Tibial nerve (tissue), 3 donors: ENCODE measurements around the gene FAHD1.

Source experiments
- CTCF ChIP-seq, 5 experiments: fragments of 200-600 bp in 3 of 5; fragments of 450-650 bp in 2 of 5; sonication (generic) in 3 of 5; IDR thresholded peaks; one replicate each; pipeline ENCODE4 v1.5.1; 2016 to 2019; ENCODE audit warnings: antibody characterized with exemption in 5 of 5, mild to moderate bottlenecking in 3 of 5, moderate library complexity in 2 of 5
- POLR2A ChIP-seq, 2 donors: fragments of 450-650 bp; IDR thresholded peaks; one replicate each; pipeline ENCODE4 v1.6.1; 2017; ENCODE audit warnings: antibody characterized with exemption in 2 of 2, mild to moderate bottlenecking in 2 of 2, moderate library complexity in 2 of 2

DNA sequence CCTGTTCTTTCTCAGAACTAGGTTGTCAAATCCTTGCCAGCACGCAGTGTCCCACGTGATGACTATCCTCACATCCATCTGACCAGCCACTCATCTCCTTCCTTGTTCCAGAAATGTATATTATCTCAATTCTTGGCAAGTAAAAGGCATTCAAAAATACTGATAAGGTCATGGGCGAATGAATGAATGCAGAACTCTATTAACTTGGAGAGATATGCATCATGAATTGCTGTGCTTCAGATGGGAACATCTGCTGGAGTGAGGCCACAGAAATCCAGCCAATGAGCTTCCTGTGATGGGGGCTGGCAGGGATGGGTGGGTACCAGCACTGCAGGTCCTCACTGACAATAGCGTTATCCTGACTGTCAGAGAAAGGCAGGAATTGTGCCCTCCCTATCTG is 19.0 kb downstream of the FAHD1 start:
- TF ChIP-seq CTCF (IDR thresholded peaks at IDR 0.05) (no peak), POLR2A (IDR thresholded peaks at IDR 0.05) (no peak)
